Sigmoid colon (tissue), 7 donors: ENCODE results near the gene PITX3. TPM values are rescaled to one million over a fixed set of nuclear protein-coding genes. Genes with fewer than 3 reads are reported as not detected.
A peak's percentile ranks its signal among the peaks of the same experiment; 100 is the strongest.

Source experiments
- DNase-seq: peaks from one replicate; pipeline ENCODE4 v3.0.0-alpha.2; 2019
- H3K27ac ChIP-seq, 4 donors: fragments of 200-600 bp; sonication (generic); one replicate each; pipeline ENCODE4 v1.5.1; 2016 to 2019; ENCODE audit warnings: mild to moderate bottlenecking in 1 of 4
- H3K27me3 ChIP-seq, 3 donors: fragments of 200-600 bp; sonication (generic); one replicate each; pipeline ENCODE4 v1.5.1; 2019; ENCODE audit warnings: mild to moderate bottlenecking in 1 of 3
- H3K36me3 ChIP-seq, 4 donors: fragments of 200-600 bp; sonication (generic); one replicate each; pipeline ENCODE4 v1.5.1; 2016 to 2019
- H3K4me1 ChIP-seq, 4 donors: fragments of 200-600 bp; sonication (generic); one replicate each; pipeline ENCODE4 v1.5.1; 2017 to 2019
- H3K4me3 ChIP-seq, 4 donors: fragments of 200-600 bp; sonication (generic); one replicate each; pipeline ENCODE4 v1.5.1; 2017 to 2019; ENCODE audit warnings: mild to moderate bottlenecking in 2 of 4, moderate library complexity in 1 of 4
- H3K9me3 ChIP-seq, 4 donors: fragments of 200-600 bp in 3 of 4; sonication (generic) in 3 of 4; one replicate each; pipeline versions ENCODE4 v1.5.1 to v1.6.1; 2013 to 2019
- EP300 ChIP-seq, 4 donors: sonication (generic); formaldehyde crosslinking; IDR thresholded peaks; one replicate each; pipeline ENCODE4 v1.6.1; 2017; ENCODE audit warnings: antibody characterized with exemption in 4 of 4
- POLR2A ChIP-seq, 2 donors: fragments of 450-650 bp; IDR thresholded peaks; one replicate each; pipeline ENCODE4 v1.6.1; 2016; ENCODE audit warnings: antibody characterized with exemption in 2 of 2, mild to moderate bottlenecking in 2 of 2, moderate library complexity in 2 of 2
- POLR2AphosphoS5 ChIP-seq, 4 donors: sonication (generic); formaldehyde crosslinking; IDR thresholded peaks; one replicate each; pipeline ENCODE4 v1.6.1; 2017; ENCODE audit warnings: antibody characterized with exemption in 4 of 4
- WGBS, 2 donors: extraction: QIAGEN DNeasy Blood & Tissue Kit; methylation state at CpG; one replicate each; pipeline ENCODE4 v1.1.7; 2013; 5-methylcytosine and 5-hydroxymethylcytosine counted together
- intact Hi-C: fragments of 100-400 bp; cut with DNase I; formaldehyde crosslinking; loops from one replicate; pipeline ENCODE4 v1.15.1; 2023
- polyA plus RNA-seq, 3 donors: library from polyadenylated mRNA; stranded (reverse); fragments of 200-250 nt; gene quantifications; one replicate each; pipeline ENCODE4 v1.2.3, GENCODE V29; 2013
- total RNA-seq, 4 donors: library from RNA; depleted of rRNA; stranded (reverse); fragments of >200 nt; gene quantifications; one replicate each; pipeline ENCODE4 v1.1.0, GENCODE V29; 2016
- TF ChIP-seq, protein P1 (sequence below), 4 experiments: fragments of 450-650 bp in 3 of 4; fragments of 200-600 bp in 1 of 4; IDR thresholded peaks; one replicate each; pipeline ENCODE4 v1.5.1; 2016 to 2019; ENCODE audit warnings: antibody characterized with exemption in 4 of 4, mild to moderate bottlenecking in 3 of 4, moderate library complexity in 2 of 4
- donor health status: healthy with polysubstance abuse.
- donor health status: Bipolar disorder and iron deficiency.
- donor health status: healthy.

Gene PITX3
- total RNA-seq: not detected
- not detected for polyA plus RNA-seq

- Histone ChIP-seq H3K27me3 (peaks cover 0 to 8% (median 0%) of the 10 kb centered on the region in 3 donors), H3K27ac (peak within 1 kb of the TSS in 2 of 4 donors; percentile 18 to 38), H3K36me3 (no peaks in the 10 kb centered on the region), H3K9me3 (no peaks in the 10 kb centered on the region), H3K4me3 (peak within 1 kb of the TSS; percentile 31 to 63 (median 54)), H3K4me1 (peaks cover 0 to 37% (median 35%) of the 10 kb centered on the region in 4 donors)
- WGBS, 2 donors: 1% methylated on average over 57 of the region's 57 CpGs
- DNase-seq: peak; percentile 96
- intact Hi-C loops: loop anchor here (5.0 kb wide), 1 partner anchor 186 kb away; no protein-coding TSS in a partner anchor
- peak in 1 of 4 donors; percentile 40 for TF ChIP-seq POLR2AphosphoS5 (IDR thresholded peaks at IDR 0.05)
- TF ChIP-seq, protein P1, sequence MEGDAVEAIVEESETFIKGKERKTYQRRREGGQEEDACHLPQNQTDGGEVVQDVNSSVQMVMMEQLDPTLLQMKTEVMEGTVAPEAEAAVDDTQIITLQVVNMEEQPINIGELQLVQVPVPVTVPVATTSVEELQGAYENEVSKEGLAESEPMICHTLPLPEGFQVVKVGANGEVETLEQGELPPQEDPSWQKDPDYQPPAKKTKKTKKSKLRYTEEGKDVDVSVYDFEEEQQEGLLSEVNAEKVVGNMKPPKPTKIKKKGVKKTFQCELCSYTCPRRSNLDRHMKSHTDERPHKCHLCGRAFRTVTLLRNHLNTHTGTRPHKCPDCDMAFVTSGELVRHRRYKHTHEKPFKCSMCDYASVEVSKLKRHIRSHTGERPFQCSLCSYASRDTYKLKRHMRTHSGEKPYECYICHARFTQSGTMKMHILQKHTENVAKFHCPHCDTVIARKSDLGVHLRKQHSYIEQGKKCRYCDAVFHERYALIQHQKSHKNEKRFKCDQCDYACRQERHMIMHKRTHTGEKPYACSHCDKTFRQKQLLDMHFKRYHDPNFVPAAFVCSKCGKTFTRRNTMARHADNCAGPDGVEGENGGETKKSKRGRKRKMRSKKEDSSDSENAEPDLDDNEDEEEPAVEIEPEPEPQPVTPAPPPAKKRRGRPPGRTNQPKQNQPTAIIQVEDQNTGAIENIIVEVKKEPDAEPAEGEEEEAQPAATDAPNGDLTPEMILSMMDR (IDR thresholded peaks at IDR 0.05): no peak
Observed at GRCh38 chr10:102241444-102242117, at the start of gene PITX3. Gene PITX3 (minus strand): TSS chr10:102241512. CDS start chr10:102232080, 9,432 bp downstream.

DNA sequence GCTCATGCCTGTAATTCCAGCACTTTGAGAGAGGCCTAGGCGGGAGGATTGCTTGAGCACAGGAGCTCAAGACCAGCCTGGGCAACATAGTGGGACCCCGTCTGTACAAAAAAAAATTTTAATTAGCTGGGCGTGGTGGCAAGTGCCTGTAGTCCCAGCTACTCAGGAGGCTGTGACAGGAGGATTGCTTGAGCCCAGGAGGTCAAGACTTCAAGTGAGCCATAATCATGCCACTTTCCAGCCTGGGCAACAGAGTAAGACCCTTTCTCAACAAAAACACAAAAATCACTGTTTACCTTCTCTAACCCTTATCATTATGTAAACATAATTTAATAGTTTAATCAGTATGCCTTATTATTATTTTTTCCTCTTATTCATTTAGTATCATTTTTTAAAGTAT, 48.5 kb upstream of the PITX3 start:
- no peak overlapping the region for H3K4me3 ChIP-seq
- no peak for DNase-seq
- no peaks in the 10 kb centered on the region for H3K36me3 ChIP-seq
- no peaks in the 10 kb centered on the region for H3K9me3 ChIP-seq
- no peaks in the 10 kb centered on the region for H3K27me3 ChIP-seq
- TF ChIP-seq, protein P1 (IDR thresholded peaks at IDR 0.05): no peak
- TF ChIP-seq EP300 (IDR thresholded peaks at IDR 0.05): no peak
- no peak for TF ChIP-seq POLR2A (IDR thresholded peaks at IDR 0.05)
- TF ChIP-seq POLR2AphosphoS5 (IDR thresholded peaks at IDR 0.05): no peak
- intact Hi-C loops: no loop called here
- peaks cover 0 to 13% (median 8%) of the 10 kb centered on the region in 4 donors for H3K4me1 ChIP-seq
- H3K27ac ChIP-seq: no peak overlapping the region
- 29 to 82% methylated on average over 3 of the region's 3 CpGs for WGBS, 2 donors

- no peak for DNase-seq
- no peaks in the 10 kb centered on the region for H3K9me3 ChIP-seq
- H3K36me3 ChIP-seq: no peaks in the 10 kb centered on the region
- intact Hi-C loops: no loop called here
- no peak overlapping the region for H3K27ac ChIP-seq
- H3K4me3 ChIP-seq: no peak overlapping the region
- H3K4me1 ChIP-seq: peaks cover 0 to 13% (median 8%) of the 10 kb centered on the region in 4 donors
- H3K27me3 ChIP-seq: no peaks in the 10 kb centered on the region
- TF ChIP-seq, protein P1 (IDR thresholded peaks at IDR 0.05): no peak
- no peak for TF ChIP-seq POLR2A (IDR thresholded peaks at IDR 0.05)
- TF ChIP-seq POLR2AphosphoS5 (IDR thresholded peaks at IDR 0.05): no peak
- TF ChIP-seq EP300 (IDR thresholded peaks at IDR 0.05): no peak
- 60 to 91% methylated on average over 2 of the region's 2 CpGs for WGBS, 2 donors
Observed at GRCh38 chr10:102289356-102289755, 48.0 kb upstream of the PITX3 start.

GRCh38 chr10:102287991-102288390, 46.7 kb upstream of the PITX3 start:
- 91 to 96% methylated on average over 4 of the region's 4 CpGs for WGBS, 2 donors
- H3K27ac ChIP-seq: no peak overlapping the region
- DNase-seq: no peak
- TF ChIP-seq EP300 (IDR thresholded peaks at IDR 0.05) (no peak), POLR2A (IDR thresholded peaks at IDR 0.05) (no peak), POLR2AphosphoS5 (IDR thresholded peaks at IDR 0.05) (no peak)
- TF ChIP-seq, protein P1 (IDR thresholded peaks at IDR 0.05): no peak
- peaks cover 0 to 13% (median 8%) of the 10 kb centered on the region in 4 donors for H3K4me1 ChIP-seq
- intact Hi-C loops: no loop called here
- H3K9me3 ChIP-seq: no peaks in the 10 kb centered on the region
- H3K4me3 ChIP-seq: no peak overlapping the region
- no peaks in the 10 kb centered on the region for H3K27me3 ChIP-seq
- H3K36me3 ChIP-seq: no peaks in the 10 kb centered on the region
